NCI-H345 treated with DMSO at 0.1 percent for 48 hours (cell line): Measurements from ENCODE around the gene PCK2.

Source experiments
- DNase-seq: peaks from one replicate; lab custom pipeline; 2025; ENCODE audit not compliant: unreplicated experiment; lab: John Stamatoyannopoulos, UW

The PCK2 gene

DNA sequence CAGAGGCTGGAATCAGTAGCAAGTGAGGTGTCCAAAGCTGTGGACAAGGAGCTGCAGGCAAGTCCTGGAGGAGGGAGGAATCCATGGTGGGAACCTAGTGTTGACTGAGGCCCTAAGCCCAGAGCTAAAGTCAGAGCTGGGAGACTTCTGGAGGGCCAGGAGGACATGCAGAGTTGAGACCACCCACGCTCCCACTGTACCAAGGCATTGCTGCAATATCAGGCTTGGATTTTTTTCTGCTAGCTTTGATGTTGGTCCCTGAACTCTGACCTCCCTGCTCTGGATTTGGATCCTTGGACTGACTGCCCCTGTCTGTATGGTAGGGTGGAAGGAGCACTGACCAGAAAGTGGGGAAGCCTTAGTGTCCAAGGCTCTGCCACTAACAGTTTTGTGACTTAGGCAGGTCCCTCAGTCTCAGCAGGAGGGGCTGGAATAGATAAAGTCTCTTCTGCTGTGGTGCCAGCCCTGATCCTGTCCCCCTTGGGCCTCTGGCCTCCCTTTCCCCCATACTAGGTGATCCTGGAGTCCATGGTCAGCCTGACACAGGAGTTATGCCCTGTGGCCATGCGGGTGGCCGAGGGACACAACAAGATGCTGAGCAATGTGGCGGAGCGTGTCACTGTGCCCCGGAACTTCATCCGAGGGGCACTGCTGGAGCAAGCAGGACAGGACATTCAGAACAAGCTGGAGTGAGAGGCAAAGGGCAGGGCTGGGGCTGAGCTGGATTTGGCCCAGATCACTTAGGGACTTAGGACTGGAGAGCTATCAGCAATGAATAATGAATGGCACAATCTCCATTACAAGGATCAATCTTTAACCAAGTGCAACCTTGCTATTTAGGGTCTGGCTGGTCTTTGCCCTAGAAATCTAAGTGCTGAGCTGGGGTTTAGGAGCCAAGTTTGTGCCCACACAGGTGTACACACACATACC, 32.9 kb upstream of the PCK2 start:
- no peak for DNase-seq

DNA sequence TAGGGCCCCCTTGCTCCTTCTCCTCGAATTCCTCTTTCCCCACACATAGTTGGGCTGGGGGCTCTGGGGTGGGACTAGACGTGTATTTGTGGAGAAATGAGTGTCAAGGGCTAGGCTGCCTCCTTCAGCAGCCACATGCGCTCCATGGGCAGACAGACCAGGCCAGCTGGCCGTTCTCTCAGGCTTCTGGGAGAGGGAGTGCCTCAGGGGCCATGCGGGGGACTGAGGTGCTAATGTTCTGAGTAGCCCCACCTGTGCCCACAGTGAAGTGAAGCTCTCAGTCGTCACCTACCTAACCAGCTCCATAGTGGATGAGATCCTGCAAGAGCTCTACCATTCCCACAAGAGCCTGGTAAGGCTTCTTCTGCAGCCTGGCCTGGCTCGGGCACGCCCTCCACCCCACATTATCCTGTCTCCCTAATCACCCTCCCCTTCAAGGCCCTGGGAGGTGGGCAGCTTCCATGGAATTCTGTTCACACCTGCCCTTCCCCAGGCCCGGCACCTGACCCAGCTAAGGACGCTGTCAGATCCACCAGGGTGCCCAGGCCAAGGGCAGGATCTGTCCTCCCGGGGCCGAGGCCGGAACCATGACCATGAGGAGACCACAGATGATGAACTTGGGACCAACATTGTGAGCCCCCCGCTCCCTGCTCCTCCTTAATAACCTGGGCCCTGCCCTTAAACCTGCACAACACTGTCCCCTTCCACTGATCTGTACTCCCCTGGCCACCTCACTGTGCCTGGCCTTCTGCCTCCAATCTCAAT, 31.7 kb upstream of the PCK2 start:
- DNase-seq, result no peak

DNA sequence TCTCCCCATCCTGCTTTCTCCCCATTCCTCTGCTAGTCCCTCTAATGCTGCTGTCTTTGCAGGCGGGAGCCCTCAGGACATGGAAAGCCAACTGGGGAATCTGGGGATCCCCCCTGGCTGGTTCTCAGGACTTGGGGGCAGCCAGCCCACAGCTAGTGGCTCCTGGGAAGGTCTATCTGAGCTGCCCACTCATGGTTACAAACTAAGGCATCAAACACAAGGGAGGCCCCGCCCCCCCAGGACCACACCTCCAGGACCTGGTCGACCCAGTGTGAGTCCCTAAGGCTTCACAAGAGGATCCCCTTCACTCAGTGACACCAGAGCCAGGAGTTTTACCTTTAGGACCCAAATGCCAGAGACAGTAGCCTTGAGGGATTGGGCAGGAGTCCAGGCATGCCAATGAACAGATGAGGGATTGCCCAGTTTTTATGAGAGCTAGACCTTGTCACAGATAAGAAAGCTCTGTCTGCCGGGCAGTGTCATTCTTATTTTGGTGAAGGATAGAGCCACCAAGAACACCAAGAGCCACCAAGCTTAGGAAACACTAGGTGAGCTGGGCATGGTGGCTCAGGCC, 30.8 kb upstream of the PCK2 start:
- no peak for DNase-seq

DNA sequence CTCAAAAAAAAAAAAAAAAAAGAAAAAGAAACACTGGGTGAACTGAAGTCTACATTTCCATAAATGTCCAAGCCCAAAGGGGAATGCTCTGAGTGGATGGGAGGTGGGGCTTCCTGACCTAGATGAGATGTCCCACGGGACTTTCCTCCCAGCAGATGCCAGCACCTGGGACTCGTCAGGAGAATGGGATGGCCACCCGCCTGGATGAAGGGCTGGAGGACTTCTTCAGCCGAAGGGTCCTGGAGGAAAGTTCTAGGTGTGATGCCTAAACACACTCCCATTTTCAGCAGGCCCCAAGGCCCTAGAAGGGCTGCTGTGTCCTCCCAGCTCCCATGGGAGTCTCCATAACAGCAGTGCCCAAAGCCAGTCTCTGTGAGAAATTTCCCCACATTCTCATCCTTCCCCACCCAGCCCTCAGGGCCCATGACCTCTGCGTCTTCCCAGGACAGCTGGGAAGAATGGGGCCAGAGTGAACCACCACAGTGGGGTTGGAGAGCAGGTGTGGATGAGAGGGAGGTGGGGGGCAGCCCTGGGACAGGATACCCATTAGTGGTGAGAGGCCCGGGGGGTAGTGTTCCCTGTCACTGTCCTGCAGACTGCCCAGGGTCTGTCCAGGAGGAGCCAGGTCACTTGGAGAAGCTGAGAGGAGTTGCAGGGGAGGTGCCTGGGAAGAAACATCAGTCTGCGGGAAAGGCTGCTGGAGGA, 29.9 kb upstream of the PCK2 start:
- DNase-seq, result no peak

DNA sequence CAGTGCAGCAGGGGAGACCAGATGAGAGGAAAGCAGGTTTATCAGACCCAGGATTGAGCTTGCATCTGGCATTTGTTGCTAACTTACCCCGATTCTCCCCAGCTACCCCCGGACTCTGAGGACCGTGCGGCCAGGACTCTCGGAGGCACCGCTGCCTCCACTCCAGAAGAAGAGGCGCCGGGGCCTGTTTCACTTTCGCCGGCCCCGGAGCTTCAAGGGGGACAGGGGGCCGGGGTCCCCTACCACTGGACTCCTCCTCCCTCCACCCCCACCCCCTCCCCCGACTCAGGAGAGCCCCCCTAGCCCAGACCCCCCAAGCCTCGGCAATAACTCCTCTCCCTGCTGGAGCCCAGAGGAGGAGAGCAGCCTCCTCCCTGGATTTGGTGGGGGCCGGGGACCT, 29.3 kb upstream of the PCK2 start:
- DNase-seq, result no peak

DNA sequence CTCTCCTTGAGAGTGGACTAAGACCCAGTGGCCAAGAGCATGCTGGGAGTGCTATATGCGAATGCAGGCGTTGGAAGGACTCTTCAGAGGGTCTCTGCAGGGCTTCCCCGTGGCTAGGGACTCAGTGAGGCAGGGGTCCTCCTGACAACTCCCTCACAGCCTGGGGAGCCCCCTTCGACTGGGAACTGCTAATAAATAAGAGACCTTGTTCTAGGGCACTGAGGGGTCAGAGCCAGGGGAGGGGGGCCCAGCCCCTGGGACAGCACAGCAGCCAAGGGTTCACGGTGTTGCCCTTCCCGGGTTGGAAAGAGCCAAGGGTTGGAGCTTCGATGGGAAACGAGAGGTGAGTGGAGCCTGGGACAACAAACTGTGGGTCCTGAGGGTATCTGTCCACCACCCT, 28.7 kb upstream of the PCK2 start:
- DNase-seq, result no peak

DNA sequence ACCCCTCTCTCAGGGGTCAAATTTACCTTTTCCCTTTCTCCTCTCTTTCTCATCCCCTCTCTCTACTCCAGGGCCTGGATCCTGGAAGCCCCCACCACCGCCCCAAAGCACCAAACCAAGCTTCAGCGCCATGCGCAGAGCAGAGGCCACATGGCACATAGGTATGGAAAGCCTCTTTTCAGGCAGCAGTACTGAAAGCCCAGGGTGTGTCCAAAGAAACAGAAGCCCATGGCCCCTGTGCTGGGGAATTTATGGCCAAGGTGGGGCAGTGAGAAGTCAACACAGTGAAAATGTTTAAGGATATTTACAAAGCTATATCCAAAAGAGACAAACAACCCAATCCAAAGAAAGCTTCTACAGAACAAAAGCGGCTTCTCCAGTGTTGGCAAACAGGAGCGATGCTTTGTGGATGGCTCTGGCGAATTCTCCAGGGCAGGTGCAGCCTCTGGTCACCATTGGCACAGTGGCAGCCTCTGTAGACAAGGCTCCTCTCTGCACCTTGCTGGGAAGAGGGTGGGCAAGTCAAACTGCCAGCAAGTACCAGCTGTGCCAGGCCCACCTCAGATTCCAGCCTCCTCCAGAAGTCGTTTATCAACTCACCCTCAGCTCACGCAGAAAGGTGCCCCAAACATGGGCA, 27.5 kb upstream of the PCK2 start:
- no peak for DNase-seq

DNA sequence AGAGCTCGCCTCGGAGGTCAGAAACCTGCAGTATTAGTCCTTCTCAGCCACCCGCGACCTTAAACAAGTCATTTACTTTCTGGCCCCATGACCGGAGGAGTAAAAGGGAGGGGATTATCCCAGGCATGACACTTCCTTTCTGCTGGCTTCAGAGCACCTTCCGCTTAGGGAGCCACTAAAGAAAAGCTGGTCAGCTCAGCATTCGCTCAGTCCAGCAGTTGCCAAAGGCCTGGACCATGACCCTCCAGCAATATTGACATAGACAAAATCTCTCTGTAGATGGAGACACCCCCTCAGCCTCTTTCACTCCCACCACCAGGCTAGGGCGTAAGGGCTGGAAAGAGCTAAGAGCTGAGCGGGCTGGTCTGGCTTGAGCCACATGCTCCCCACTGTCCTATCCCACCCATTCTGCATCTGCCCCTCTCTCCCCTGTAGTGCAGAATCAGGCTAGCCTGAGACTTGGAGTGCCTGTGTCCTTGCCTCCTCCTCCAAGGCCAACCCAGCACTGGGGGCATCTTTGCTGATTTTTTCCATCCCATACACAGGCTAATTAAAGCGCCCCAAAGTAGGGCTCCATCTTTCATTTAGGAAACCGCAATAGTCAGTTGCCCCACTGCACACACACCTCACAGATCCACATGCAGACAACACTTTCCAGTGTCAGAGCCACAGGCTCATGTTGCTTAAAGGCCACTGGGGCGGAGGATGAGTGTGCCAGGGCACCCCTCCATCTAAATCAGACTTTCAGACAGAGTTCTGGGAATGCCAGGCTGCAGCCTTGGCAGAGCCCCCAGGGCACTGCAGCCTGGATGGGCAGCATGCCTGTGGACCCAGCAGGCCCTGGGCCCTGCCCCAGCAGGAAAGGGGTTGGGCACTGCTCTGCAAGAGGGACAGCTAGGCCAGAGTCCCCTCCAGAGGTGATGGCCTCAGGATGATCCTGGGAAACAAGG, 26.7 kb upstream of the PCK2 start:
- DNase-seq, result no peak

DNA sequence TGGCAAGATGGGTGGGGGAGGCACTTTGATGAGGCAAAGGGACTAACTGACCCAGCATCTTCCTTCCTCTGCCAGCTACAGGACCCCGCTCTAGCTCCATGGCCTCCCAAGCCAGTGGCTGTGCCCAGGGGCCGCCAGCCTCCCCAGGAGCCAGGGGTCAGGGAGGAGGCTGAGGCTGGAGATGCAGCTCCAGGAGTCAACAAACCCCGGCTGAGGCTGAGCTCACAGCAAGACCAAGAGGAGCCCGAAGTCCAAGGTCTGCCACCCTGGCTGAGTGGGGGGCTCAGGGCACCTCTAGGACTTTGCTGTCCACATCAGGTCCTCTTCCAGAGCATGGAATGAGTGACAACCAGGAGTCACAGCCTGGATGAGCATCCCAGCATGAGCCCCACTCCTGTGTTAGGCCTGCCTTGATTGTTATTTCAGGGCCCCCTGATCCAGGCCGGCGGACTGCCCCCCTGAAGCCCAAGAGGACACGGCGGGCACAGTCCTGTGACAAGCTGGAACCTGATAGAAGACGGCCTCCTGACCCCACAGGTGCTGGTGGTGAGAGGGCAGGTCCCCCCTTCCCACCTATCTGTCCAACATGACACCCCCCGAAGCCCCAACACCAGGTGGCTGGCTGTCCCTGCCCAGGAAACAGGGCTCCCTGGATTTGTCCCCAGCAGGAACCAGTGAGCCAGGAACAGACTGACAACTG, 25.2 kb upstream of the PCK2 start:
- no peak for DNase-seq

DNA sequence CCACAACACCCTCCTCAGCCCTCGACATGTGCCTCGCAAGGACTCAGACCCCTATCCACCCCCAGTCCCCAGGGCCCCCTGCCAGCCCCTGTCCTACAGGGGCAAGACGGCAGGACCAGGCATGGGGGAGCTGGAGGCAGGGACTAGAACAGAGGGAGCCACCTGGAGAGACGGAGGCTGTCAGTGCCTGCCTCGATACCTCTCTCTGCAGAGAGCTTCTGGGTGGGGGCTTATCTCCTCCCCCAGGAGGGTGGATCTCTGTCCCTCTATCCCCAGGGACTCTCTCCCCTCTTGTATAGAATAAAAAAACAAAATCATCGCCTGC, 24.7 kb upstream of the PCK2 start:
- DNase-seq, result no peak

DNA sequence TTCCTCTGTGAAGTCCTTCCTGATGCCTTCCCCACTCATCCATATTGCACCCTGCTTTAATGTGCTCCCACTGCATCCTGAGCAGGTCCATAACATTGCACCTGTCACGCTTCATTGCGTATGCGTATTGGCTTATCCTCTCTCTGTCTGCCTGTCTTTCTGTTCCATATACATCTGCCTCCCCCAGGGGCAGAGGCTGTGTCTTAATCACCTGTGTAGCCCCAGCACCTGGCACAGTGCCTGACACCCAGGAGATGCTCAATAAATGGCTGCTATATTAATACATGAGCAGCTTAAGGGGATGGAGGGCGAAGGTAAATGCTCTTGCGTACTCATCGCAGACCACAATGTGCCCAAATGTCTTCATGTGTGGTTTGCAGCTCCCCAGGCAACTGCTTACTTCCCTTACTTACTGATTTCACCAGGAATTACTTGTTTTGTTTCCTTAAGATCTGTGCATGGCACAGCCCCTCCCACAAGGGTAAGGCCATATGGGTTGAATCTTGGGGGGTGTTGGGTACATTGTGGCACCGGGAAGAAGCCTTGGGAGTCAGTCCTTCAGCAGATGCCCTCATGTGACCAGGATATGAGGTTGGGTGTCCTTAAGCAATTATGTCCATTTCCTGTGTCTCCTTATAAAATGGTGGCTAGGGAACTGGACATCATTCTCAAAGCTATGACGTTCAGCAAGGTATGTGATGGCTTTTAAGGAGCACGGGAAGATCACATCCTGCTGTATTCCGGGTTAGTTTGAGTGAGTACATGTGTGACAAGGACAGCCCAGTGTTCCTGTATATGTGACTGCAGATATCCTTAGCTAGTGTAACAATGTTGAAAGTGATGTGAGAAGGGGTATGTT, 23.6 kb upstream of the PCK2 start:
- peak; percentile 72 for DNase-seq

DNA sequence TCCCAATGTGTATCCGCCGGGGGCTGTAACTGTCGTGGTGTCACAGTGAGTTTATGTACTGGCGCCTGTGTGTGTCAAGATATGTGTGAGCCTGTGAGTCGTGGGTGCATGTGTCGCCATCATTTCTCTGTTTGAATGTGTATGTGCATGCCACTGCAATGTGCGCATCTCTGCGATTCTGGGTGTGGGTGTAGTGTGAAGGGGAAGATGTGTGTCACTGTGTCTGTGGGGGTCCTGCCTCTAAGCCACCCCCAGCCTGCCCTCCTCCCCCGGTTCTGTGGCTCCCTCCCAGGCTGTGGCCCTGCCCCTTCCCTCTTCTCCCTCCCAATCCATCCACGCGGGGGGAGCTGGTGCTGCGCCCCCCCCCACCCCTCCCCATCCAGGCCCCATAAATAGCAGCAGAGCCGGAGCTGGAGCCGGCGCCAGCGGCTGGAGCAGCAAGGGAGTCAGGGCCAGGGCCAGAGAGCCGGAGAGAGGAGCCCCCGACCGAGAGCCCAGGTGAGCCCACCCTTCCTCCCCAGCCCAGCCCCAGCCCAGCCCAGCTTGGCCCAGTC, 22.9 kb upstream of the PCK2 start, which contains the start of gene CPNE6:
Gene CPNE6 (plus strand): TSS at position 419 of the 554 bp plus-strand sequence. CDS start 1,375 bp downstream, outside the sequence.
- no peak for DNase-seq

DNA sequence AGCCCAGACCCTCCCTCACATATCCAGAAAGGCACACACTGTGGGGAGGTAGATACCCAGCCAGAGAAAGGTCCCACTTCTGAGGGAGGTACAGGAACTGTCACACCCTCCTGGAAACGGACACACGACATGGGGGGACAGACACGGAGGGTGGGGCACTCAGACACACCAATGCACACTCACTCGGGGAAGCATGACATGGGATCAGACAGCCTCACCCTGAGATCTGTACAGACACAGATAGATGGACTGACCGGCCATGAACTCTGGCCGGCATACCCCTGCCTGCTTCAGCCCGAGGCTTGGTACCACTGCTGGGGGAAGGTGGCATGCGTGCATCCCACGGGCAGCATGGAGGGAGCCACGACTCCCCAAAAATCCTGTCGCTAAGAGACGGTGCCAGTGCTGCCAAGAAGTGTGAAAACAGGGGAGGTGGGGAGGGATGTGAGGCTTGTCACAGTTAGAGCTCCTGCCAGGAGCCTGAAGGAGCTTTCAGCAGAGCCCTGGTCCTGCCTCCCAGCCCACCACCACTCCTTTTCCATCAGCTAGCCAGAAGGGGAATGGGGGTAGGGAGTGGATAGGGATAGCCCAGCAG, 22.2 kb upstream of the PCK2 start:
- DNase-seq, result no peak

DNA sequence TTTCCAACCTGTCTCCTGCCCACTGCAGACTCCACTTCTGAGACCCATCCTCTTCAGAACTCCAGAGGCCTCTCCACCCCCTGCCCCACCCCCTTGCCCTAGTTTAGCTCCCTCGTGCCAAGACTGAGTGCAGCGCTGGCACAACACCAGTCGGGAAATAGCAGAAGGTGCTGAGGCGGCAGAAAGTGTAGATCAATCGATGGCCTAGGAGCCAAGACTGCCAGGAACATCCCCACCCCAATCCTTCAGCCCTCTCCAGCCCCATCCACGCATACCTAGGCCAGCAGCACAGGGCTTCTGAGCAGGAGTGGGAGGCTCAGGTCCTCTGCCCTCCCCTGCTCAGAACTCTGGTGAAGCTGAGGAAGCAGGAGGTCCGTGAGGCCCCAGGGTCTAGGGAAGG, 21.7 kb upstream of the PCK2 start:
- DNase-seq, result no peak

DNA sequence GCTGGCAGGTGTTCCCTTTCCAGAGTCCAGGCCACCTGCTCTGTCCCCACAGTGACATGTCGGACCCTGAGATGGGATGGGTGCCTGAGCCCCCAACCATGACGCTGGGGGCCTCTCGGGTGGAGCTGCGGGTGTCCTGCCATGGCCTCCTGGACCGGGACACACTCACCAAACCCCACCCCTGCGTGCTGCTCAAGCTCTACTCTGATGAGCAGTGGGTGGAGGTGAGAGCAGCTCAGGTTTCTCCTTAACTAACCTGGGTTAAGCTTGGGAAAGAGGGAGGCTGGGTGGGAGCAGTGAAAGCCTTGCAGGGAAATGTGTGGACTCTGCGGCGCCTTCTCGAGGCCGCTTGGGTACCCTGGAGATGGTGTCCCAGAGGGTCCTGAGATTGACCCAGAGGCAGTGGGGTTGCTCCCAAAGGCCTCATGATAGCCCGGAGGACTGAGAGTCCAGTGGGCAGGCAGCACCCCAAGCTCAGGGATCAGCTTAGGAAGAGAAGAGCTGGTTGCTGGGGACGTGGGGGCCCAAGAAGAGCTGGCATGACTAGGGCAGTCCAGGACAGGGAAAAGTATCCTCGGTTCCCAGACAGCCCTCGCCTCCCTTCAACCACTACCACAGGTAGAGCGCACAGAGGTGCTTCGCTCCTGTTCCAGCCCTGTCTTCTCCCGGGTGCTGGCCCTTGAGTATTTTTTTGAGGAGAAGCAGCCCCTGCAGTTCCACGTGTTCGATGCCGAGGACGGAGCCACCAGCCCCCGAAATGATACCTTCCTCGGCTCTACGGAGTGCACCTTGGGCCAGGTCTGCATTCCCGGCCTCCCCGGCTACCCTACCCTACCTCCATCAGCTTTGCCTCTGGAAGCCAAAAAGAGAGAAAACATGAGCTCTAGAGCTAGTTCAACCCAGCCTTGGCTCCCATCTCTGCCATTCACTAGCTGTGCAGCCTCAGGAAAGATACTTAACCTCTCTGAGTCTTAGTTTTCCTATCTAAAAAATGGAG, 20.9 kb upstream of the PCK2 start:
- DNase-seq, result no peak
